Measurements from ENCODE around the gene HAS3. TPM values are rescaled to one million over a fixed set of nuclear protein-coding genes. Genes with fewer than 3 reads are reported as not detected.
"Not testable (repeated sequence)": the region's sequence is repeated elsewhere in the genome, so short reads cannot be mapped to it uniquely, and the experiment has no call there.

HAS3 gene
- total RNA-seq, 1 experiment from 2014 or later, result 140 TPM

DNA sequence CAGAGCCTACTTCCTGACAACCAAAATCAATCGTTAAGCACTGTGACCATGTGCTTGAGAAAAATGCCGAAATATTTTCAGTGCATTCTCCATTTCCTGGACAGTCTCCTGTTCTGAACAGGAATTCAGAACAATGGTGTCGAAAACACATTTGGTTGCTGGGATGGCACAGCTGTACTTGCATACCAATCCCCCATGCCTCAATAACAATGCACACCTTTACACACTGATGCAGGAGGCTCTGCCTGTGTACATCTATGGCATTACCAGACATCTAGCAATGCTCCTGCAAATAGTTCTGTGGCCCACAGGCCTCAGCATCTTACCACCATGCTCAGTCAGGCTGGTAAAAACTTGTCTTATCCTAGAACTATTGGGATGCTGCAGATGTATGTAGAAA lies 20.8 kb downstream of the HAS3 start:
- TF ChIP-seq CEBPB (IDR thresholded peaks at IDR 0.05; ENCODE audit: low read depth), result no peak
- TF ChIP-seq, protein P1, sequence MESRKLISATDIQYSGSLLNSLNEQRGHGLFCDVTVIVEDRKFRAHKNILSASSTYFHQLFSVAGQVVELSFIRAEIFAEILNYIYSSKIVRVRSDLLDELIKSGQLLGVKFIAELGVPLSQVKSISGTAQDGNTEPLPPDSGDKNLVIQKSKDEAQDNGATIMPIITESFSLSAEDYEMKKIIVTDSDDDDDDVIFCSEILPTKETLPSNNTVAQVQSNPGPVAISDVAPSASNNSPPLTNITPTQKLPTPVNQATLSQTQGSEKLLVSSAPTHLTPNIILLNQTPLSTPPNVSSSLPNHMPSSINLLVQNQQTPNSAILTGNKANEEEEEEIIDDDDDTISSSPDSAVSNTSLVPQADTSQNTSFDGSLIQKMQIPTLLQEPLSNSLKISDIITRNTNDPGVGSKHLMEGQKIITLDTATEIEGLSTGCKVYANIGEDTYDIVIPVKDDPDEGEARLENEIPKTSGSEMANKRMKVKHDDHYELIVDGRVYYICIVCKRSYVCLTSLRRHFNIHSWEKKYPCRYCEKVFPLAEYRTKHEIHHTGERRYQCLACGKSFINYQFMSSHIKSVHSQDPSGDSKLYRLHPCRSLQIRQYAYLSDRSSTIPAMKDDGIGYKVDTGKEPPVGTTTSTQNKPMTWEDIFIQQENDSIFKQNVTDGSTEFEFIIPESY (IDR thresholded peaks at IDR 0.05; ENCODE audit: extremely low read depth, insufficient replicate concordance, low read length), result no peak
- no peak for TF ChIP-seq SRF (IDR thresholded peaks at IDR 0.05; ENCODE audit: low read depth)
- no peak for TF ChIP-seq ZFX (IDR thresholded peaks at IDR 0.05)
- TF ChIP-seq YY1 (IDR thresholded peaks at IDR 0.05; ENCODE audit: extremely low read depth, insufficient replicate concordance, low read depth, low read length), result no peak
- TF ChIP-seq EGR1 (IDR thresholded peaks at IDR 0.05; ENCODE audit: low read depth), result no peak
- TF ChIP-seq ZNF274 (IDR thresholded peaks at IDR 0.05; ENCODE audit: low read depth, low read length), result no peak
- TF ChIP-seq TCF7L2 (IDR thresholded peaks at IDR 0.05; ENCODE audit: borderline replicate concordance, extremely low read depth, insufficient read depth, insufficient read length), result no peak
- TF ChIP-seq ATF3 (IDR thresholded peaks at IDR 0.05), result no peak
- TF ChIP-seq, protein P2, sequence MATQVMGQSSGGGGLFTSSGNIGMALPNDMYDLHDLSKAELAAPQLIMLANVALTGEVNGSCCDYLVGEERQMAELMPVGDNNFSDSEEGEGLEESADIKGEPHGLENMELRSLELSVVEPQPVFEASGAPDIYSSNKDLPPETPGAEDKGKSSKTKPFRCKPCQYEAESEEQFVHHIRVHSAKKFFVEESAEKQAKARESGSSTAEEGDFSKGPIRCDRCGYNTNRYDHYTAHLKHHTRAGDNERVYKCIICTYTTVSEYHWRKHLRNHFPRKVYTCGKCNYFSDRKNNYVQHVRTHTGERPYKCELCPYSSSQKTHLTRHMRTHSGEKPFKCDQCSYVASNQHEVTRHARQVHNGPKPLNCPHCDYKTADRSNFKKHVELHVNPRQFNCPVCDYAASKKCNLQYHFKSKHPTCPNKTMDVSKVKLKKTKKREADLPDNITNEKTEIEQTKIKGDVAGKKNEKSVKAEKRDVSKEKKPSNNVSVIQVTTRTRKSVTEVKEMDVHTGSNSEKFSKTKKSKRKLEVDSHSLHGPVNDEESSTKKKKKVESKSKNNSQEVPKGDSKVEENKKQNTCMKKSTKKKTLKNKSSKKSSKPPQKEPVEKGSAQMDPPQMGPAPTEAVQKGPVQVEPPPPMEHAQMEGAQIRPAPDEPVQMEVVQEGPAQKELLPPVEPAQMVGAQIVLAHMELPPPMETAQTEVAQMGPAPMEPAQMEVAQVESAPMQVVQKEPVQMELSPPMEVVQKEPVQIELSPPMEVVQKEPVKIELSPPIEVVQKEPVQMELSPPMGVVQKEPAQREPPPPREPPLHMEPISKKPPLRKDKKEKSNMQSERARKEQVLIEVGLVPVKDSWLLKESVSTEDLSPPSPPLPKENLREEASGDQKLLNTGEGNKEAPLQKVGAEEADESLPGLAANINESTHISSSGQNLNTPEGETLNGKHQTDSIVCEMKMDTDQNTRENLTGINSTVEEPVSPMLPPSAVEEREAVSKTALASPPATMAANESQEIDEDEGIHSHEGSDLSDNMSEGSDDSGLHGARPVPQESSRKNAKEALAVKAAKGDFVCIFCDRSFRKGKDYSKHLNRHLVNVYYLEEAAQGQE (IDR thresholded peaks at IDR 0.05; ENCODE audit: low read depth), result no peak
- no peak overlapping the region for H3K4me3 ChIP-seq (replicated peaks in 1 of 2; ENCODE audit: low read depth in 1 of 2, low read length in 2 of 2)
- RAD21 ChIA-PET (ENCODE audit: low non-redundant PET in 1 of 2, low total read pairs in 2 of 2, uncharacterized antibody in 2 of 2, unreplicated experiment in 2 of 2), result no interaction called here
- no peak overlapping the region for H3K4me2 ChIP-seq (ENCODE audit: low read length)
- no TSS peak for BruUV-seq (replicated peaks)
- H3K4me1 ChIP-seq (ENCODE audit: control insufficient read depth in 1 of 2, insufficient read depth in 2 of 2, low read length in 2 of 2), result peaks cover 5 to 18% of the 10 kb centered on the region in 2 experiments; a peak in 3 of 4 replicates
- H3K9me2 ChIP-seq (ENCODE audit: insufficient read depth), result no peaks in the 10 kb centered on the region
- no peak for DNase-seq (ENCODE audit: low read depth, low spot score)
- peaks cover 90% of the 10 kb centered on the region for H3K79me2 ChIP-seq (ENCODE audit: insufficient read depth, low read length)
- H3K9ac ChIP-seq (ENCODE audit: low read length), result no peak overlapping the region
- H2AFZ ChIP-seq (ENCODE audit: low read depth, low read length, poor library complexity, severe bottlenecking), result no peak overlapping the region
- intact Hi-C loops (cut with micrococcal nuclease), result loop anchor here (10.0 kb wide), 1 partner anchor 601 kb away; no protein-coding TSS in a partner anchor
- CTCF ChIA-PET, result interaction anchor here (1.3 to 3.1 kb wide), 3 partner anchors 223 to 536 kb away, joined by 3 to 16 read pairs (median 6); no protein-coding TSS in a partner anchor
- no peak overlapping the region for H3K27ac ChIP-seq (ENCODE audit: low read depth, low read length)
- POLR2A ChIA-PET, result no interaction called here
- H3K9me3 ChIP-seq (ENCODE audit: control insufficient read depth in 1 of 2, insufficient read depth in 1 of 2, low read depth in 1 of 2, low read length in 2 of 2), result no peaks in the 10 kb centered on the region
- H4K20me1 ChIP-seq (ENCODE audit: insufficient read depth), result no peaks in the 10 kb centered on the region
- H3K36me3 ChIP-seq (ENCODE audit: control insufficient read depth in 1 of 2, insufficient read depth in 2 of 2, low read length in 2 of 2), result peaks cover under 1 to 17% of the 10 kb centered on the region in 2 experiments
- no peak for ATAC-seq
- no peaks in the 10 kb centered on the region for H3K27me3 ChIP-seq (ENCODE audit: insufficient read depth, low read length)

GRCh38 chr16:69126801-69127200 lies 21.3 kb downstream of the HAS3 start:
- ATAC-seq; H3K4me3 ChIP-seq (replicated peaks in 1 of 2; ENCODE audit: low read depth in 1 of 2, low read length in 2 of 2); H4K20me1 ChIP-seq (ENCODE audit: insufficient read depth); H3K9ac ChIP-seq (ENCODE audit: low read length); H2AFZ ChIP-seq (ENCODE audit: low read depth, low read length, poor library complexity, severe bottlenecking); H3K27me3 ChIP-seq (ENCODE audit: insufficient read depth, low read length); H3K4me2 ChIP-seq (ENCODE audit: low read length); H3K9me3 ChIP-seq (ENCODE audit: control insufficient read depth in 1 of 2, insufficient read depth in 1 of 2, low read depth in 1 of 2, low read length in 2 of 2); DNase-seq (ENCODE audit: low read depth, low spot score); H3K9me2 ChIP-seq (ENCODE audit: insufficient read depth); CTCF ChIA-PET; H3K27ac ChIP-seq (ENCODE audit: low read depth, low read length); BruUV-seq (replicated peaks); RAD21 ChIA-PET (ENCODE audit: low non-redundant PET in 1 of 2, low total read pairs in 2 of 2, uncharacterized antibody in 2 of 2, unreplicated experiment in 2 of 2): not testable (repeated sequence)
- intact Hi-C loops (cut with micrococcal nuclease), result loop anchor here (10.0 kb wide), 1 partner anchor 602 kb away; no protein-coding TSS in a partner anchor
- Histone ChIP-seq H3K4me1 (ENCODE audit: control insufficient read depth in 1 of 2, insufficient read depth in 2 of 2, low read length in 2 of 2) (peaks cover 5 to 19% of the 10 kb centered on the region in 2 experiments; a peak in 3 of 4 replicates), H3K36me3 (ENCODE audit: control insufficient read depth in 1 of 2, insufficient read depth in 2 of 2, low read length in 2 of 2) (peaks cover 0 to 17% of the 10 kb centered on the region in 2 experiments; a peak in 3 of 4 replicates), H3K79me2 (ENCODE audit: insufficient read depth, low read length) (peaks cover 96% of the 10 kb centered on the region)
- POLR2A ChIA-PET, result interaction anchor here (0.7 kb wide), 1 partner anchor 260 kb away, joined by 3 read pairs; no protein-coding TSS in a partner anchor

Measured in HCT116 (cell line).